Panc1 (cell line): ENCODE results near the gene C1QTNF3. TPM values are rescaled to one million over a fixed set of nuclear protein-coding genes. Genes with fewer than 3 reads are reported as not detected.
"Not testable (repeated sequence)": the region's sequence is repeated elsewhere in the genome, so short reads cannot be mapped to it uniquely, and the experiment has no call there.

Source experiments
- ATAC-seq: fragments of 200-7000 bp; cut with Tn5 transposase; 2 replicates; pipeline ENCODE4 v1.9.1; 2020; ENCODE audit warnings: mild to moderate bottlenecking, moderate library complexity
- BruUV-seq: library from RNA; stranded (reverse); fragments of 400-500 nt; replicated peaks from 2 replicates; lab custom pipeline; 2021; lab: Mats Ljungman, UMichigan
- CTCF ChIA-PET: fragments of 300-600 bp; sonication (Branson Sonifier 250); formaldehyde crosslinking; loops from one replicate; lab custom pipeline; 2022; ENCODE audit warnings: antibody characterized with exemption; lab: Charles Lee
- POLR2A ChIA-PET: fragments of 300-600 bp; sonication (Branson Sonifier 250); formaldehyde crosslinking; loops from one replicate; lab custom pipeline; 2022; ENCODE audit warnings: antibody characterized with exemption; lab: Charles Lee
- DNase-seq: peaks from one replicate; pipeline ENCODE4 v3.0.0-alpha.2; 2010; ENCODE audit warnings: low read depth, low spot score
- H3K27ac ChIP-seq: 2 replicates; pipeline ENCODE4 v1.5.1; 2011; ENCODE audit warnings: mild to moderate bottlenecking, low read length, inconsistent platforms
- H3K27me3 ChIP-seq: fragments of 200-500 bp; sonication (Bioruptor generic); 2 replicates; pipeline ENCODE4 v1.6.0; 2014; ENCODE audit warnings: low read length, inconsistent platforms; ENCODE audit not compliant: control insufficient read depth, insufficient read depth
- H3K36me3 ChIP-seq: fragments of 200-500 bp; sonication (Bioruptor generic); 2 replicates; pipeline ENCODE4 v1.5.1; 2014; ENCODE audit warnings: inconsistent platforms, mild to moderate bottlenecking, low read length, moderate library complexity; ENCODE audit not compliant: control insufficient read depth, insufficient read depth
- H3K4me1 ChIP-seq: 2 replicates; pipeline ENCODE4 v1.5.1; 2011; ENCODE audit warnings: inconsistent platforms, mild to moderate bottlenecking, low read length, moderate library complexity; ENCODE audit not compliant: control insufficient read depth, insufficient read depth
- H3K4me3 ChIP-seq, 2 experiments: 2 replicates each; pipeline ENCODE4 v1.5.1; 2011 to 2012; ENCODE audit warnings: low read depth in 2 of 2, low read length in 2 of 2, mild to moderate bottlenecking in 2 of 2, inconsistent platforms in 1 of 2, moderate library complexity in 1 of 2
- H3K9me3 ChIP-seq: fragments of 200-500 bp; sonication (Bioruptor generic); 2 replicates; pipeline ENCODE4 v1.5.1; 2014; ENCODE audit warnings: low read depth, mild to moderate bottlenecking, inconsistent platforms, low read length, moderate library complexity; ENCODE audit not compliant: control insufficient read depth, insufficient read depth
- CTCF ChIP-seq: fragments of 450-650 bp; IDR thresholded peaks from 2 replicates; pipeline ENCODE4 v1.5.1; 2017; ENCODE audit warnings: mild to moderate bottlenecking
- POLR2AphosphoS5 ChIP-seq: IDR thresholded peaks from 2 replicates; pipeline ENCODE4 v1.6.1; 2012; ENCODE audit warnings: mild to moderate bottlenecking, low read depth, low read length, moderate library complexity
- REST ChIP-seq, 2 experiments: IDR thresholded peaks; 2 replicates each; pipeline ENCODE4 v1.6.1; 2011 to 2012; ENCODE audit warnings: low read depth in 2 of 2, control low read depth in 1 of 2, low read length in 1 of 2, mild to moderate bottlenecking in 1 of 2, moderate library complexity in 1 of 2; ENCODE audit not compliant: insufficient read depth in 1 of 2
- SIN3A ChIP-seq: IDR thresholded peaks from 2 replicates; pipeline ENCODE4 v1.6.1; 2012; ENCODE audit warnings: low read depth, mild to moderate bottlenecking, low read length, moderate library complexity, borderline replicate concordance; ENCODE audit not compliant: insufficient read depth
- TCF7L2 ChIP-seq: IDR thresholded peaks from 2 replicates; pipeline ENCODE4 v1.6.1; 2011; ENCODE audit warnings: mild to moderate bottlenecking, low read depth, low read length, inconsistent platforms
- in situ Hi-C: cut with HindIII; loops from 2 replicates; pipeline ENCODE4 v1.10.0; 2016; ENCODE audit warnings: low sequenced_read_pairs, low pct_unique_long_range_greater_than_20kb
- intact Hi-C: fragments of 100-400 bp; cut with micrococcal nuclease; formaldehyde crosslinking; loops from one replicate; pipeline ENCODE4 v1.10.0; 2022; ENCODE audit not compliant: unreplicated experiment
- total RNA-seq: library from RNA; stranded (reverse); gene quantifications from one replicate; pipeline ENCODE4 v1.2.1, GENCODE V29; 2021; ENCODE audit not compliant: unreplicated experiment

Gene C1QTNF3
- total RNA-seq, 1 experiment from 2014 or later = 2.1 TPM

GRCh38 chr5:34012791-34013190 lies 30.2 kb downstream of the C1QTNF3 start:
- BruUV-seq = no TSS peak

GRCh38 chr5:34011536-34011935 lies 31.5 kb downstream of the C1QTNF3 start:
- no peaks in the 10 kb centered on the region for H3K27me3 ChIP-seq
- ChIA-PET POLR2A (no interaction called here), CTCF (no interaction called here)
- DNase-seq (no peak), ATAC-seq (no peak)
- intact Hi-C loops = no loop called here
- H3K4me1 ChIP-seq = peaks cover 7% of the 10 kb centered on the region
- no peak overlapping the region for H3K4me3 ChIP-seq
- no peaks in the 10 kb centered on the region for H3K36me3 ChIP-seq
- H3K9me3 ChIP-seq = no peaks in the 10 kb centered on the region
- no TSS peak for BruUV-seq
- in situ Hi-C loops = no loop called here
- no peak overlapping the region for H3K27ac ChIP-seq
- TF ChIP-seq TCF7L2 (no peak), POLR2AphosphoS5 (no peak), REST (IDR thresholded peaks at IDR 0.05; ENCODE audit: insufficient read depth in 1 of 2, low read depth in 2 of 2, low read length in 1 of 2) (no peak), SIN3A (no peak)

More at GRCh38 chr5:34012791-34013190, 30.2 kb downstream of the C1QTNF3 start:
- no peaks in the 10 kb centered on the region for H3K36me3 ChIP-seq
- in situ Hi-C loops = no loop called here
- POLR2A ChIA-PET = no interaction called here
- DNase-seq (no peak), ATAC-seq (no peak)
- no peak overlapping the region for H3K4me3 ChIP-seq
- no peaks in the 10 kb centered on the region for H3K4me1 ChIP-seq
- H3K27ac ChIP-seq = no peak overlapping the region
- TF ChIP-seq REST (IDR thresholded peaks at IDR 0.05; ENCODE audit: insufficient read depth in 1 of 2, low read depth in 2 of 2, low read length in 1 of 2) = no peak
- TF ChIP-seq TCF7L2 = no peak
- TF ChIP-seq POLR2AphosphoS5 = no peak
- no peak for TF ChIP-seq CTCF
- no peak for TF ChIP-seq SIN3A
- CTCF ChIA-PET = interaction anchor here (0.6 kb wide), 1 partner anchor 183 kb away, joined by 4 read pairs; no protein-coding TSS in a partner anchor
- H3K27me3 ChIP-seq = no peaks in the 10 kb centered on the region
- no peaks in the 10 kb centered on the region for H3K9me3 ChIP-seq
- intact Hi-C loops = no loop called here

- BruUV-seq, H3K4me3 ChIP-seq, H3K27ac ChIP-seq, POLR2A ChIA-PET, CTCF ChIA-PET, H3K9me3 ChIP-seq, H3K4me1 ChIP-seq, DNase-seq, H3K27me3 ChIP-seq, intact Hi-C loops, in situ Hi-C loops, H3K36me3 ChIP-seq, ATAC-seq: not testable (repeated sequence)
Measured at GRCh38 chr5:34010146-34010545, 32.9 kb downstream of the C1QTNF3 start.
